GM12878 (cell line): ENCODE results near the gene SLC4A1. TPM values are rescaled to one million over a fixed set of nuclear protein-coding genes. Genes with fewer than 3 reads are reported as not detected.

ENCODE experiments used
- BACH1 ChIP-seq: fragments of 450-650 bp; IDR thresholded peaks from 2 replicates; pipeline ENCODE4 v1.6.1; 2017; ENCODE audit warnings: mild to moderate bottlenecking, borderline replicate concordance
- BHLHE40 ChIP-seq, 2 experiments: fragments of 450-650 bp in 1 of 2; IDR thresholded peaks; 2 replicates each; pipeline ENCODE4 v1.6.1; 2011 to 2017; ENCODE audit warnings: low read depth in 2 of 2, borderline replicate concordance in 1 of 2, improper control_type of control experiment in 1 of 2, low read length in 1 of 2, mild to moderate bottlenecking in 1 of 2
- CBFB ChIP-seq: IDR thresholded peaks from 2 replicates; pipeline ENCODE4 v1.6.1; 2016; ENCODE audit warnings: antibody characterized with exemption, low read depth
- CHD4 ChIP-seq: fragments of 200-600 bp; sonication (generic); IDR thresholded peaks from 2 replicates; pipeline ENCODE4 v1.6.1; 2016; ENCODE audit warnings: mild to moderate bottlenecking
- CREM ChIP-seq: IDR thresholded peaks from 2 replicates; pipeline ENCODE4 v1.6.1; 2014; ENCODE audit warnings: antibody characterized with exemption, low read depth
- E4F1 ChIP-seq: fragments of 450-650 bp; IDR thresholded peaks from 2 replicates; pipeline ENCODE4 v1.6.1; 2018; ENCODE audit warnings: borderline replicate concordance, mild to moderate bottlenecking; ENCODE audit not compliant: partially characterized antibody
- EED ChIP-seq: sonication (generic); IDR thresholded peaks from 2 replicates; pipeline ENCODE4 v1.6.1; 2016; ENCODE audit warnings: antibody characterized with exemption, low read depth
- IKZF1 ChIP-seq: fragments of 450-650 bp; conservative IDR thresholded peaks from 2 replicates; pipeline ENCODE4 v1.6.1; 2017; ENCODE audit warnings: antibody characterized with exemption, mild to moderate bottlenecking
- KAT2A ChIP-seq: conservative IDR thresholded peaks from 2 replicates; pipeline ENCODE4 v1.6.1; 2011; ENCODE audit warnings: low read depth, low read length; ENCODE audit not compliant: control insufficient read depth
- LARP7 ChIP-seq: fragments of 450-650 bp; IDR thresholded peaks from 2 replicates; pipeline ENCODE4 v1.6.1; 2017; ENCODE audit warnings: mild to moderate bottlenecking
- MXI1 ChIP-seq: fragments of 150-350 bp; IDR thresholded peaks from 2 replicates; pipeline ENCODE4 v1.6.1; 2011; ENCODE audit warnings: low read depth, mild to moderate bottlenecking, inconsistent platforms, low read length, improper control_type of control experiment
- POLR2A ChIP-seq: IDR thresholded peaks from 2 replicates; pipeline ENCODE4 v1.6.1; 2011; ENCODE audit warnings: low read depth, mild to moderate bottlenecking, low read length
- RUNX3 ChIP-seq: IDR thresholded peaks from 2 replicates; pipeline ENCODE4 v1.6.1; 2012; ENCODE audit warnings: low read length, inconsistent platforms
- SMAD1 ChIP-seq: fragments of 450-650 bp; IDR thresholded peaks from 2 replicates; pipeline ENCODE4 v1.6.1; 2018; ENCODE audit warnings: mild to moderate bottlenecking, low read depth; ENCODE audit not compliant: partially characterized antibody
- STAT1 ChIP-seq: fragments of 450-650 bp; conservative IDR thresholded peaks from 2 replicates; pipeline ENCODE4 v1.6.1; 2014; ENCODE audit warnings: antibody characterized with exemption, mild to moderate bottlenecking
- TCF3 ChIP-seq: IDR thresholded peaks from 2 replicates; pipeline ENCODE4 v1.6.1; 2012; ENCODE audit warnings: low read depth, mild to moderate bottlenecking, low read length, borderline replicate concordance; ENCODE audit not compliant: insufficient read depth
- YY1 ChIP-seq: IDR thresholded peaks from 2 replicates; pipeline ENCODE4 v1.6.1; 2011; ENCODE audit warnings: low read depth, mild to moderate bottlenecking, low read length
- ZNF24 ChIP-seq: fragments of 450-650 bp; IDR thresholded peaks from 2 replicates; pipeline ENCODE4 v1.6.1; 2017; ENCODE audit warnings: antibody characterized with exemption, mild to moderate bottlenecking
- polyA plus RNA-seq, 11 experiments: library from polyadenylated mRNA; depleted of rRNA in 4 of 11; unstranded in 6 of 11; stranded (reverse) in 5 of 11; fragments of >200 nt; fragmentation: Nextera tagmentation in 4 of 11; fragmentation: Illumina TruSeq in 1 of 11; extraction: Ambion mirVana in 4 of 11; extraction: Trizol in 1 of 11; gene quantifications; 1 replicate in 1 of 11; 2 replicates in 10 of 11; pipeline versions ENCODE4 v1.2.1 to v1.2.3, GENCODE V29; 2011 to 2016; ENCODE audit warnings: inconsistent platforms in 2 of 11, missing spikeins in 2 of 11, low read depth in 1 of 11
- total RNA-seq, 4 experiments: library from RNA; depleted of rRNA in 3 of 4; stranded (reverse); fragments of >200 nt in 3 of 4; fragmentation: Illumina TruSeq in 1 of 4; extraction: Trizol in 1 of 4; gene quantifications; 2 replicates each; pipeline versions ENCODE4 v1.2.1 to v1.2.3, GENCODE V29; 2013 to 2021
- TF ChIP-seq, protein P1 (sequence below): fragments of 450-650 bp; formaldehyde crosslinking; IDR thresholded peaks from 2 replicates; pipeline ENCODE4 v1.5.0; 2022; ENCODE audit warnings: mild to moderate bottlenecking, missing genetic modification characterization
- TF ChIP-seq, protein P2 (sequence below): fragments of 450-650 bp; IDR thresholded peaks from 2 replicates; pipeline ENCODE4 v1.6.1; 2017; ENCODE audit warnings: mild to moderate bottlenecking, moderate library complexity
- TF ChIP-seq, protein P3 (sequence below): IDR thresholded peaks from 2 replicates; pipeline ENCODE4 v1.6.1; 2012; ENCODE audit warnings: low read length, inconsistent platforms

SLC4A1 gene
- total and polyA plus RNA-seq, 10 of the 15 experiments (the other 5 are each of a cell fraction or from before 2014, with no cell fraction given) = 0.03 TPM; not detected in 9

DNA sequence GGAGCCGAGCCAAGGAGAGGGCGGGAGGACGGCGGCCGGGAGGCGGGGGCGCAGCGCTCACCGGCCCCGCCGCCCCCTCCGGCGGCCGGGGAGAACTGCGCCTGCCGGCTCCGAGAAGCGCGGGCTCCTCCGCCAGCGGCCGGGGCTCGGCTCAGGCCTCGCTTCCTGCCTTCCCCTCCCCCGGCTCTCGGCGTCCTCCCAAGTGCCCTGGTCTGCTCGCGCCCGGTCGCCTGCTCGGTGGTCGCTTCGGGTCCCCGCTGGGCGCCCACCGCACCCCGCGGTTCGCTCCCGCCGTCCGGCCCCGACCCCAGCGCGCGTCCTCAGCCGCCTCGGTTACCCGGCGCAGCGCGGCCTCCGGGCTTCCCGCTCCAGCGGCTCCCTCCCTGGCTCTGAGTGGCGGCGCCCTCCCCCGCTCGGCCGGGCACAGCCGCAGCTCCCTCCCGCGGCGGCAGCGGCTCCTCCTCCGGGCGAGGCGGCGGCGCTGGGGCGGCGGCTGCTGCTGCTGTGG is 48.8 kb downstream of the SLC4A1 start (continued):
- TF ChIP-seq, protein P1, sequence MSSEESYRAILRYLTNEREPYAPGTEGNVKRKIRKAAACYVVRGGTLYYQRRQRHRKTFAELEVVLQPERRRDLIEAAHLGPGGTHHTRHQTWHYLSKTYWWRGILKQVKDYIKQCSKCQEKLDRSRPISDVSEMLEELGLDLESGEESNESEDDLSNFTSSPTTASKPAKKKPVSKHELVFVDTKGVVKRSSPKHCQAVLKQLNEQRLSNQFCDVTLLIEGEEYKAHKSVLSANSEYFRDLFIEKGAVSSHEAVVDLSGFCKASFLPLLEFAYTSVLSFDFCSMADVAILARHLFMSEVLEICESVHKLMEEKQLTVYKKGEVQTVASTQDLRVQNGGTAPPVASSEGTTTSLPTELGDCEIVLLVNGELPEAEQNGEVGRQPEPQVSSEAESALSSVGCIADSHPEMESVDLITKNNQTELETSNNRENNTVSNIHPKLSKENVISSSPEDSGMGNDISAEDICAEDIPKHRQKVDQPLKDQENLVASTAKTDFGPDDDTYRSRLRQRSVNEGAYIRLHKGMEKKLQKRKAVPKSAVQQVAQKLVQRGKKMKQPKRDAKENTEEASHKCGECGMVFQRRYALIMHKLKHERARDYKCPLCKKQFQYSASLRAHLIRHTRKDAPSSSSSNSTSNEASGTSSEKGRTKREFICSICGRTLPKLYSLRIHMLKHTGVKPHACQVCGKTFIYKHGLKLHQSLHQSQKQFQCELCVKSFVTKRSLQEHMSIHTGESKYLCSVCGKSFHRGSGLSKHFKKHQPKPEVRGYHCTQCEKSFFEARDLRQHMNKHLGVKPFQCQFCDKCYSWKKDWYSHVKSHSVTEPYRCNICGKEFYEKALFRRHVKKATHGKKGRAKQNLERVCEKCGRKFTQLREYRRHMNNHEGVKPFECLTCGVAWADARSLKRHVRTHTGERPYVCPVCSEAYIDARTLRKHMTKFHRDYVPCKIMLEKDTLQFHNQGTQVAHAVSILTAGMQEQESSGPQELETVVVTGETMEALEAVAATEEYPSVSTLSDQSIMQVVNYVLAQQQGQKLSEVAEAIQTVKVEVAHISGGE = no peak
- TF ChIP-seq POLR2A = peak; percentile 80
- TF ChIP-seq CBFB = no peak
- TF ChIP-seq BACH1 = peak; percentile 74
- no peak for TF ChIP-seq SMAD1
- TF ChIP-seq STAT1 = peak; percentile 42; the same call in 1 of the 2 replicates
- no peak for TF ChIP-seq E4F1
- no peak for TF ChIP-seq CREM
- no peak for TF ChIP-seq CHD4
- no peak for TF ChIP-seq KAT2A
- TF ChIP-seq ZNF24 = no peak
- TF ChIP-seq EED = no peak
- peak; percentile 99 for TF ChIP-seq LARP7
- TF ChIP-seq MXI1 = peak; percentile 18; the same call in 1 of the 2 replicates
- TF ChIP-seq, protein P2, sequence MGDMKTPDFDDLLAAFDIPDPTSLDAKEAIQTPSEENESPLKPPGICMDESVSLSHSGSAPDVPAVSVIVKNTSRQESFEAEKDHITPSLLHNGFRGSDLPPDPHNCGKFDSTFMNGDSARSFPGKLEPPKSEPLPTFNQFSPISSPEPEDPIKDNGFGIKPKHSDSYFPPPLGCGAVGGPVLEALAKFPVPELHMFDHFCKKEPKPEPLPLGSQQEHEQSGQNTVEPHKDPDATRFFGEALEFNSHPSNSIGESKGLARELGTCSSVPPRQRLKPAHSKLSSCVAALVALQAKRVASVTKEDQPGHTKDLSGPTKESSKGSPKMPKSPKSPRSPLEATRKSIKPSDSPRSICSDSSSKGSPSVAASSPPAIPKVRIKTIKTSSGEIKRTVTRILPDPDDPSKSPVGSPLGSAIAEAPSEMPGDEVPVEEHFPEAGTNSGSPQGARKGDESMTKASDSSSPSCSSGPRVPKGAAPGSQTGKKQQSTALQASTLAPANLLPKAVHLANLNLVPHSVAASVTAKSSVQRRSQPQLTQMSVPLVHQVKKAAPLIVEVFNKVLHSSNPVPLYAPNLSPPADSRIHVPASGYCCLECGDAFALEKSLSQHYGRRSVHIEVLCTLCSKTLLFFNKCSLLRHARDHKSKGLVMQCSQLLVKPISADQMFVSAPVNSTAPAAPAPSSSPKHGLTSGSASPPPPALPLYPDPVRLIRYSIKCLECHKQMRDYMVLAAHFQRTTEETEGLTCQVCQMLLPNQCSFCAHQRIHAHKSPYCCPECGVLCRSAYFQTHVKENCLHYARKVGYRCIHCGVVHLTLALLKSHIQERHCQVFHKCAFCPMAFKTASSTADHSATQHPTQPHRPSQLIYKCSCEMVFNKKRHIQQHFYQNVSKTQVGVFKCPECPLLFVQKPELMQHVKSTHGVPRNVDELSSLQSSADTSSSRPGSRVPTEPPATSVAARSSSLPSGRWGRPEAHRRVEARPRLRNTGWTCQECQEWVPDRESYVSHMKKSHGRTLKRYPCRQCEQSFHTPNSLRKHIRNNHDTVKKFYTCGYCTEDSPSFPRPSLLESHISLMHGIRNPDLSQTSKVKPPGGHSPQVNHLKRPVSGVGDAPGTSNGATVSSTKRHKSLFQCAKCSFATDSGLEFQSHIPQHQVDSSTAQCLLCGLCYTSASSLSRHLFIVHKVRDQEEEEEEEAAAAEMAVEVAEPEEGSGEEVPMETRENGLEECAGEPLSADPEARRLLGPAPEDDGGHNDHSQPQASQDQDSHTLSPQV = peak; percentile 37; the same call in 1 of the 2 replicates
- TF ChIP-seq BHLHE40 (IDR thresholded peaks at IDR 0.05; ENCODE audit: borderline replicate concordance in 1 of 2, low read depth in 2 of 2, low read length in 1 of 2) = peak in 1 of 2 experiments; percentile 32; a peak in 1 of 4 replicates
- TF ChIP-seq, protein P3, sequence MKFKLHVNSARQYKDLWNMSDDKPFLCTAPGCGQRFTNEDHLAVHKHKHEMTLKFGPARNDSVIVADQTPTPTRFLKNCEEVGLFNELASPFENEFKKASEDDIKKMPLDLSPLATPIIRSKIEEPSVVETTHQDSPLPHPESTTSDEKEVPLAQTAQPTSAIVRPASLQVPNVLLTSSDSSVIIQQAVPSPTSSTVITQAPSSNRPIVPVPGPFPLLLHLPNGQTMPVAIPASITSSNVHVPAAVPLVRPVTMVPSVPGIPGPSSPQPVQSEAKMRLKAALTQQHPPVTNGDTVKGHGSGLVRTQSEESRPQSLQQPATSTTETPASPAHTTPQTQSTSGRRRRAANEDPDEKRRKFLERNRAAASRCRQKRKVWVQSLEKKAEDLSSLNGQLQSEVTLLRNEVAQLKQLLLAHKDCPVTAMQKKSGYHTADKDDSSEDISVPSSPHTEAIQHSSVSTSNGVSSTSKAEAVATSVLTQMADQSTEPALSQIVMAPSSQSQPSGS = no peak
- TF ChIP-seq YY1 = peak; percentile 68; the same call in 1 of the 2 replicates
- no peak for TF ChIP-seq RUNX3
- TF ChIP-seq IKZF1 = peak; percentile 85
- TF ChIP-seq TCF3 = 0 out of 2 replicates have a peak, but pooled peaks have one; percentile 19
